Measurements from ENCODE around the gene LCLAT1. TPM values are rescaled to one million over a fixed set of nuclear protein-coding genes. Genes with fewer than 3 reads are reported as not detected.

Gene LCLAT1
- total RNA-seq, 2 donors from 2014 or later: 18.8 to 28.2 TPM

GRCh38 chr2:30677861-30678385 lies 230.9 kb downstream of the LCLAT1 start:
- no peaks in the 10 kb centered on the region for H3K4me1 ChIP-seq (replicated peaks)
- TF ChIP-seq POLR2A (IDR thresholded peaks at IDR 0.05): no peak
- no peak for TF ChIP-seq POLR2AphosphoS5 (IDR thresholded peaks at IDR 0.05)
- TF ChIP-seq, protein P1, sequence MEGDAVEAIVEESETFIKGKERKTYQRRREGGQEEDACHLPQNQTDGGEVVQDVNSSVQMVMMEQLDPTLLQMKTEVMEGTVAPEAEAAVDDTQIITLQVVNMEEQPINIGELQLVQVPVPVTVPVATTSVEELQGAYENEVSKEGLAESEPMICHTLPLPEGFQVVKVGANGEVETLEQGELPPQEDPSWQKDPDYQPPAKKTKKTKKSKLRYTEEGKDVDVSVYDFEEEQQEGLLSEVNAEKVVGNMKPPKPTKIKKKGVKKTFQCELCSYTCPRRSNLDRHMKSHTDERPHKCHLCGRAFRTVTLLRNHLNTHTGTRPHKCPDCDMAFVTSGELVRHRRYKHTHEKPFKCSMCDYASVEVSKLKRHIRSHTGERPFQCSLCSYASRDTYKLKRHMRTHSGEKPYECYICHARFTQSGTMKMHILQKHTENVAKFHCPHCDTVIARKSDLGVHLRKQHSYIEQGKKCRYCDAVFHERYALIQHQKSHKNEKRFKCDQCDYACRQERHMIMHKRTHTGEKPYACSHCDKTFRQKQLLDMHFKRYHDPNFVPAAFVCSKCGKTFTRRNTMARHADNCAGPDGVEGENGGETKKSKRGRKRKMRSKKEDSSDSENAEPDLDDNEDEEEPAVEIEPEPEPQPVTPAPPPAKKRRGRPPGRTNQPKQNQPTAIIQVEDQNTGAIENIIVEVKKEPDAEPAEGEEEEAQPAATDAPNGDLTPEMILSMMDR (IDR thresholded peaks at IDR 0.05): no peak
- intact Hi-C loops (cut with DNase I): no loop called here
- H3K27me3 ChIP-seq (replicated peaks; ENCODE audit: insufficient read depth): no peaks in the 10 kb centered on the region
- no peak overlapping the region for H3K4me3 ChIP-seq
- DNase-seq (ENCODE audit: low spot score): no peak
- no peaks in the 10 kb centered on the region for H3K36me3 ChIP-seq
- 90% methylated on average over 5 of the region's 5 CpGs for WGBS
- H3K27ac ChIP-seq: no peak overlapping the region
- H3K9me3 ChIP-seq: no peaks in the 10 kb centered on the region

DNA sequence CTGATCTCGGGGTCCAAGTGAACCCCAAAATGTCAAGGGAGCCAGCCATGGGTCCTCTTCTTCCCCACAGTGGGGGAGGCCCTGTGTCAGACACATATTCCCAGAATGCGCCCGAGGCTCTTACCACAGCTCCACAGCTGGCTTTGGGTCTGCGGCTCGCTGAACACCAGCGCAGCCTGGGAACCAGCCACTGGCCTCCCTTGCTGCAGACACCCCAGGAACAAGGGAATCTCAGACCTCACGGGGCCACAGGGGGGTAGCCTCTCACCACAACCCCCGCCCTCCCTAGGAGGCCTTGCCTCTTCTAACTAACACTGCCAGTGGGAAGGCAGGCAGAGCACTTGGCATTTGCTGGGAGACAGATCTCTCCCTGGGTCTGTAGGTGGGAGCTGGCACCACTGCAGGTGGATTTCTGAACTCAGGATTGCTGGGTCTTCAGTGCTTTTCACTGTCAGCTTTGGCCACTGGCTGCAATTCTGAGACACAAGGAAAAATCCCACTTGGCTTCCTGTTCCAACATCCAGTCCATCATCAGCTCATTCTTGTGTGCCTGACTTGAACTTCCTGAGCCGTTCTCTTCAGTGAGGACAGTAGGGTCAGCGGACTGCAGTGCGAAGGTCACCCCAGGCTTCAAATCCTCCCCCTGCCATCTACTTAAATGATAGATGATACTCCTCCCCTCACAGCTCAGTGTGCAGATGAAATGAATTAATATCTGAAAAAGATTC lies 231.5 kb downstream of the LCLAT1 start:
- intact Hi-C loops (cut with DNase I): no loop called here
- DNase-seq (ENCODE audit: low spot score): no peak
- H3K9me3 ChIP-seq: no peaks in the 10 kb centered on the region
- TF ChIP-seq POLR2A (IDR thresholded peaks at IDR 0.05): no peak
- no peak for TF ChIP-seq POLR2AphosphoS5 (IDR thresholded peaks at IDR 0.05)
- H3K27ac ChIP-seq: no peak overlapping the region
- H3K4me3 ChIP-seq: no peak overlapping the region
- no peaks in the 10 kb centered on the region for H3K27me3 ChIP-seq (replicated peaks; ENCODE audit: insufficient read depth)
- H3K36me3 ChIP-seq: no peaks in the 10 kb centered on the region
- WGBS: 95% methylated on average over 11 of the region's 11 CpGs
- no peaks in the 10 kb centered on the region for H3K4me1 ChIP-seq (replicated peaks)

- no peak overlapping the region for H3K27ac ChIP-seq
- 84% methylated on average over 12 of the region's 12 CpGs for WGBS
- no peak for DNase-seq (ENCODE audit: low spot score)
- no peak for TF ChIP-seq POLR2AphosphoS5 (IDR thresholded peaks at IDR 0.05)
- no peak for TF ChIP-seq POLR2A (IDR thresholded peaks at IDR 0.05)
- TF ChIP-seq, protein P1 (IDR thresholded peaks at IDR 0.05): no peak
- intact Hi-C loops (cut with DNase I): loop anchor here (5.0 to 10.0 kb wide), 2 partner anchors 92 to 175 kb away; no protein-coding TSS in a partner anchor
- no peaks in the 10 kb centered on the region for H3K27me3 ChIP-seq (replicated peaks; ENCODE audit: insufficient read depth)
- no peaks in the 10 kb centered on the region for H3K4me1 ChIP-seq (replicated peaks)
- no peaks in the 10 kb centered on the region for H3K9me3 ChIP-seq
- H3K36me3 ChIP-seq: no peaks in the 10 kb centered on the region
- no peak overlapping the region for H3K4me3 ChIP-seq
Observed at GRCh38 chr2:30679426-30680088, 232.5 kb downstream of the LCLAT1 start.

GRCh38 chr2:30680121-30680520 lies 233.1 kb downstream of the LCLAT1 start:
- DNase-seq (ENCODE audit: low spot score): no peak
- no peaks in the 10 kb centered on the region for H3K27me3 ChIP-seq (replicated peaks; ENCODE audit: insufficient read depth)
- H3K4me1 ChIP-seq (replicated peaks): no peaks in the 10 kb centered on the region
- intact Hi-C loops (cut with DNase I): loop anchor here (5.0 to 10.0 kb wide), 2 partner anchors 93 to 175 kb away; no protein-coding TSS in a partner anchor
- H3K4me3 ChIP-seq: no peak overlapping the region
- no peaks in the 10 kb centered on the region for H3K9me3 ChIP-seq
- TF ChIP-seq POLR2A (IDR thresholded peaks at IDR 0.05) (no peak), POLR2AphosphoS5 (IDR thresholded peaks at IDR 0.05) (no peak)
- TF ChIP-seq, protein P1 (IDR thresholded peaks at IDR 0.05): no peak
- WGBS: 92% methylated on average over 3 of the region's 3 CpGs
- H3K27ac ChIP-seq: no peak overlapping the region
- no peaks in the 10 kb centered on the region for H3K36me3 ChIP-seq

DNA sequence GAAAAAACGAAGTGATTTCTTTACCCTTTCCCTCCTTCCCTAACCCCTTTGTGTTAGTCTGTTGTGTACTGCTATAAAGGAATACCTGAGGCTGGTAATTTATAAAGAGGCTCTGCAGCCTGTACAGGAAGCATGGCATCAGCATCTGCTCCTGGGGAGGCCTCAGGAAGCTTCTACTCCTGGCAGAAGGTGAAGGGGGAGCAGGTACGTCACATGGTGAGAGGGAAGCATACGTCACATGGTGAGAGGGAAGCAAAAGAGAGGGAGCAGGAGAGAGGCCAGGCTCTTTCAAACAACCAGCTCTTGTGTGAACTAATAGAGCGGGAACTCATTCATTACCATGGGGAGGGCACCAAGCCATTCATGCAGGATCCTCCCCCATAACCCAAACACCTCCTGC lies 234.0 kb downstream of the LCLAT1 start:
- TF ChIP-seq POLR2AphosphoS5 (IDR thresholded peaks at IDR 0.05) (no peak), POLR2A (IDR thresholded peaks at IDR 0.05) (no peak)
- TF ChIP-seq, protein P1 (IDR thresholded peaks at IDR 0.05): no peak
- H3K27ac ChIP-seq: no peak overlapping the region
- H3K4me1 ChIP-seq (replicated peaks): no peaks in the 10 kb centered on the region
- no peaks in the 10 kb centered on the region for H3K36me3 ChIP-seq
- no peaks in the 10 kb centered on the region for H3K9me3 ChIP-seq
- no peaks in the 10 kb centered on the region for H3K27me3 ChIP-seq (replicated peaks; ENCODE audit: insufficient read depth)
- no peak for DNase-seq (ENCODE audit: low spot score)
- intact Hi-C loops (cut with DNase I): loop anchor here (5.0 to 10.0 kb wide), 2 partner anchors 94 to 176 kb away; no protein-coding TSS in a partner anchor
- 97% methylated on average over 4 of the region's 4 CpGs for WGBS
- no peak overlapping the region for H3K4me3 ChIP-seq

Measured in prostate gland (tissue), 2 donors.